ENCODE results near the gene SEC61B. TPM values are rescaled to one million over a fixed set of nuclear protein-coding genes. Genes with fewer than 3 reads are reported as not detected.
A peak's percentile ranks its signal among the peaks of the same experiment; 100 is the strongest.

Gene SEC61B
- total and polyA plus RNA-seq, 2 donors (not counting 3 experiments of a cell fraction or from before 2014, with no cell fraction given): 242 to 594 TPM

- Histone ChIP-seq H3K4me1 (ENCODE audit: control insufficient read depth, extremely low read depth, insufficient read depth, low read length) (peaks cover 14% of the 10 kb centered on the region), H3K27ac (ENCODE audit: insufficient read depth, low read depth, low read length) (no peak overlapping the region), H2AFZ (ENCODE audit: low read depth, low read length) (no peak overlapping the region), H3K9ac (replicated peaks; ENCODE audit: extremely low read depth, insufficient read depth, low read length) (no peak overlapping the region), H3K27me3 (ENCODE audit: control insufficient read depth in 2 of 2, insufficient read depth in 2 of 2, low read length in 2 of 2) (no peaks in the 10 kb centered on the region), H4K20me1 (replicated peaks; ENCODE audit: control insufficient read depth, extremely low read depth, insufficient read depth, low read length) (no peaks in the 10 kb centered on the region), H3K4me3 (replicated peaks in 1 of 3; ENCODE audit: insufficient read depth in 1 of 3, low read depth in 1 of 3, low read length in 3 of 3) (no peak overlapping the region), H3K9me3 (replicated peaks; ENCODE audit: control insufficient read depth, insufficient read depth, low read length) (no peaks in the 10 kb centered on the region), H3K79me2 (ENCODE audit: control insufficient read depth, insufficient read depth, low read length) (no peaks in the 10 kb centered on the region), H3K4me2 (ENCODE audit: insufficient read depth, low read length) (no peak overlapping the region), H3K9me1 (replicated peaks; ENCODE audit: control insufficient read depth, extremely low read depth, insufficient read depth, low read length) (no peaks in the 10 kb centered on the region), H3K36me3 (ENCODE audit: control insufficient read depth in 2 of 2, extremely low read depth in 1 of 2, insufficient read depth in 2 of 2, low read length in 2 of 2) (no peaks in the 10 kb centered on the region)
- BruUV-seq (replicated peaks): no TSS peak
- TF ChIP-seq POLR2AphosphoS5 (IDR thresholded peaks at IDR 0.05; ENCODE audit: insufficient read depth, low read depth, low read length): no peak
- TF ChIP-seq, protein P1, sequence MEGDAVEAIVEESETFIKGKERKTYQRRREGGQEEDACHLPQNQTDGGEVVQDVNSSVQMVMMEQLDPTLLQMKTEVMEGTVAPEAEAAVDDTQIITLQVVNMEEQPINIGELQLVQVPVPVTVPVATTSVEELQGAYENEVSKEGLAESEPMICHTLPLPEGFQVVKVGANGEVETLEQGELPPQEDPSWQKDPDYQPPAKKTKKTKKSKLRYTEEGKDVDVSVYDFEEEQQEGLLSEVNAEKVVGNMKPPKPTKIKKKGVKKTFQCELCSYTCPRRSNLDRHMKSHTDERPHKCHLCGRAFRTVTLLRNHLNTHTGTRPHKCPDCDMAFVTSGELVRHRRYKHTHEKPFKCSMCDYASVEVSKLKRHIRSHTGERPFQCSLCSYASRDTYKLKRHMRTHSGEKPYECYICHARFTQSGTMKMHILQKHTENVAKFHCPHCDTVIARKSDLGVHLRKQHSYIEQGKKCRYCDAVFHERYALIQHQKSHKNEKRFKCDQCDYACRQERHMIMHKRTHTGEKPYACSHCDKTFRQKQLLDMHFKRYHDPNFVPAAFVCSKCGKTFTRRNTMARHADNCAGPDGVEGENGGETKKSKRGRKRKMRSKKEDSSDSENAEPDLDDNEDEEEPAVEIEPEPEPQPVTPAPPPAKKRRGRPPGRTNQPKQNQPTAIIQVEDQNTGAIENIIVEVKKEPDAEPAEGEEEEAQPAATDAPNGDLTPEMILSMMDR (IDR thresholded peaks at IDR 0.05; ENCODE audit: extremely low read depth in 1 of 2, insufficient read depth in 1 of 2, low read depth in 1 of 2, low read length in 2 of 2): peak in 1 of 2 donors; percentile 18
- POLR2A ChIA-PET: no interaction called here
- dilution Hi-C loops (cut with MboI; ENCODE audit: extremely low pct_ligation_motif_present, low sequenced_read_pairs): no loop called here
- DNase-seq (ENCODE audit: low read depth, low spot score) (peak; percentile 19), FAIRE-seq (peak; percentile 38)
- CTCF ChIA-PET: interaction anchor here (2.5 to 2.7 kb wide), 2 partner anchors 79 to 747 kb away, joined by 15 to 16 read pairs; no protein-coding TSS in a partner anchor
- intact Hi-C loops (cut with micrococcal nuclease): loop anchor here (2.0 kb wide), 1 partner anchor 101 kb away; no protein-coding TSS in a partner anchor
Observed at GRCh38 chr9:99264070-99264680, 42.1 kb downstream of the SEC61B start.

DNA sequence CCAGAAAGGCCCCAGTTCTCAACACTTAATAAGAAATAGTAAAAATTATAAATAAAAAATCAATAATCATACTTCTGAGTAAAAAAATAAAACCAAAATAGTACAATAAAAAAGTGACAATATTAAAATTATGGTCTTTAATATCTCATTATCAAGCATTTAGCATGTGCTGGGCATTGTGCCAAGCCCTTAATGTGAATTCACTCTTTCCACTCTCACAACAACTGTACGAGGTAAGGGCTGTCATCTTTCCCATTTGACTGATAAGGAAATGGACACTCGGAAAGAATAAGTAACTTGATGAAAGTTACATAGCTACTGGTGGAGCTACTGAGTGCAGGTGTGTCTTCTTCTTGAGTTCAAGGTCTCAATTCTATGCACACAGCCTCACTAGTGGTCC lies 43.6 kb downstream of the SEC61B start:
- H3K36me3 ChIP-seq (ENCODE audit: control insufficient read depth in 2 of 2, extremely low read depth in 1 of 2, insufficient read depth in 2 of 2, low read length in 2 of 2): no peaks in the 10 kb centered on the region
- no peak overlapping the region for H3K27ac ChIP-seq (ENCODE audit: insufficient read depth, low read depth, low read length)
- H3K9me1 ChIP-seq (replicated peaks; ENCODE audit: control insufficient read depth, extremely low read depth, insufficient read depth, low read length): no peaks in the 10 kb centered on the region
- H2AFZ ChIP-seq (ENCODE audit: low read depth, low read length): no peak overlapping the region
- dilution Hi-C loops (cut with MboI; ENCODE audit: extremely low pct_ligation_motif_present, low sequenced_read_pairs): no loop called here
- FAIRE-seq: no peak
- H3K4me1 ChIP-seq (ENCODE audit: control insufficient read depth, extremely low read depth, insufficient read depth, low read length): peaks cover 20% of the 10 kb centered on the region
- intact Hi-C loops (cut with micrococcal nuclease): loop anchor here (1.0 to 5.0 kb wide), 8 partner anchors 81 to 1057 kb away; partner anchors contain the start of gene STX17
- H3K27me3 ChIP-seq (ENCODE audit: control insufficient read depth in 2 of 2, insufficient read depth in 2 of 2, low read length in 2 of 2): no peaks in the 10 kb centered on the region
- no peaks in the 10 kb centered on the region for H3K79me2 ChIP-seq (ENCODE audit: control insufficient read depth, insufficient read depth, low read length)
- DNase-seq (ENCODE audit: low read depth, low spot score): no peak
- CTCF ChIA-PET: interaction anchor here (0.8 to 2.7 kb wide), 7 partner anchors 22 to 746 kb away, joined by 3 to 16 read pairs (median 3); no protein-coding TSS in a partner anchor
- POLR2A ChIA-PET: no interaction called here
- H3K9me3 ChIP-seq (replicated peaks; ENCODE audit: control insufficient read depth, insufficient read depth, low read length): no peaks in the 10 kb centered on the region
- no peak overlapping the region for H3K4me3 ChIP-seq (replicated peaks in 1 of 3; ENCODE audit: insufficient read depth in 1 of 3, low read depth in 1 of 3, low read length in 3 of 3)
- H4K20me1 ChIP-seq (replicated peaks; ENCODE audit: control insufficient read depth, extremely low read depth, insufficient read depth, low read length): no peaks in the 10 kb centered on the region
- BruUV-seq (replicated peaks): no TSS peak
- no peak for TF ChIP-seq GATA2 (IDR thresholded peaks at IDR 0.05; ENCODE audit: insufficient read depth, insufficient read length, low read depth, low read length)
- no peak for TF ChIP-seq JUN (IDR thresholded peaks at IDR 0.05; ENCODE audit: borderline replicate concordance, insufficient read depth, insufficient read length, low read depth)
- no peak for TF ChIP-seq MYC (IDR thresholded peaks at IDR 0.05; ENCODE audit: low read depth, low read length)
- no peak for TF ChIP-seq FOS (IDR thresholded peaks at IDR 0.05; ENCODE audit: borderline replicate concordance, insufficient read depth, low read length)
- no peak for TF ChIP-seq MAX (IDR thresholded peaks at IDR 0.05; ENCODE audit: insufficient read depth, insufficient read length)
- TF ChIP-seq, protein P1 (IDR thresholded peaks at IDR 0.05; ENCODE audit: extremely low read depth in 1 of 2, insufficient read depth in 1 of 2, low read depth in 1 of 2, low read length in 2 of 2): no peak
- TF ChIP-seq POLR2AphosphoS5 (IDR thresholded peaks at IDR 0.05; ENCODE audit: insufficient read depth, low read depth, low read length): no peak
- no peak for TF ChIP-seq POLR2A (IDR thresholded peaks at IDR 0.05; ENCODE audit: low read depth, low read length)
- no peak overlapping the region for H3K9ac ChIP-seq (replicated peaks; ENCODE audit: extremely low read depth, insufficient read depth, low read length)
- H3K4me2 ChIP-seq (ENCODE audit: insufficient read depth, low read length): no peak overlapping the region

Data from endothelial cell of umbilical vein (primary cell).